HepG2 (cell line): ENCODE measurements around the gene SETD1B. TPM values are rescaled to one million over a fixed set of nuclear protein-coding genes. Genes with fewer than 3 reads are reported as not detected.

Experiments used
- AGO2 ChIP-seq: fragments of 200-400 bp; formaldehyde crosslinking; optimal IDR thresholded peaks from 2 replicates; pipeline ENCODE3; 2017; ENCODE audit warnings: mild to moderate bottlenecking, low read depth, low read length, moderate library complexity
- DNMT3B ChIP-seq: conservative IDR thresholded peaks from 2 replicates; pipeline ENCODE4 v1.6.1; 2016; ENCODE audit warnings: missing biosample characterization, control low read depth
- JUNB ChIP-seq: sonication (generic); formaldehyde crosslinking; IDR thresholded peaks from 2 replicates; pipeline ENCODE4 v1.8.0; 2022; ENCODE audit warnings: missing genetic modification reagents, mild to moderate bottlenecking, borderline replicate concordance
- MAFK ChIP-seq, 2 experiments: IDR thresholded peaks in 1 of 2; conservative IDR thresholded peaks in 1 of 2; 2 replicates each; pipeline ENCODE4 v1.6.1; 2011; ENCODE audit warnings: improper control_type of control experiment in 2 of 2, low read length in 2 of 2
- MEF2D ChIP-seq: sonication (generic); formaldehyde crosslinking; IDR thresholded peaks from 2 replicates; pipeline ENCODE4 v1.5.1; 2020; ENCODE audit warnings: mild to moderate bottlenecking, missing genetic modification reagents
- PHB2 ChIP-seq: fragments of 450-650 bp; IDR thresholded peaks from 2 replicates; pipeline ENCODE4 v1.6.1; 2018; ENCODE audit not compliant: partially characterized antibody
- U2AF1 ChIP-seq: fragments of 200-400 bp; formaldehyde crosslinking; optimal IDR thresholded peaks from 2 replicates; pipeline ENCODE3; 2017; ENCODE audit warnings: mild to moderate bottlenecking, low read depth, low read length
- ZNF121 ChIP-seq: sonication (generic); formaldehyde crosslinking; IDR thresholded peaks from 2 replicates; pipeline ENCODE4 v1.5.0; 2020; ENCODE audit warnings: mild to moderate bottlenecking, missing genetic modification reagents
- ZNF589 ChIP-seq: sonication (generic); formaldehyde crosslinking; conservative IDR thresholded peaks from 2 replicates; pipeline ENCODE4 v1.8.0; 2022; ENCODE audit warnings: mild to moderate bottlenecking, moderate library complexity, missing genetic modification reagents
- polyA plus RNA-seq, 8 experiments: library from polyadenylated mRNA; depleted of rRNA in 3 of 8; stranded (reverse) in 7 of 8; unstranded in 1 of 8; fragments of >200 nt; fragmentation: Illumina TruSeq in 4 of 8; extraction: Trizol in 4 of 8; gene quantifications; 2 replicates each; pipeline versions ENCODE4 v1.2.1 to v1.2.3, GENCODE V29; 2011 to 2016; ENCODE audit warnings: low read depth in 4 of 8, missing spikeins in 1 of 8, mixed read lengths in 1 of 8; ENCODE audit not compliant: insufficient read depth in 1 of 8
- total RNA-seq, 5 experiments: library from RNA; depleted of rRNA; stranded (reverse); fragments of >200 nt; fragmentation: Illumina TruSeq; extraction: Trizol; gene quantifications; 2 replicates each; pipeline ENCODE4 v1.2.3, GENCODE V29; 2016; ENCODE audit warnings: low read depth in 1 of 5
- TF ChIP-seq, protein P1 (sequence below): sonication (generic); formaldehyde crosslinking; IDR thresholded peaks from 2 replicates; pipeline ENCODE4 v1.5.1; 2020; ENCODE audit warnings: mild to moderate bottlenecking, missing genetic modification reagents, borderline replicate concordance
- TF ChIP-seq, protein P2 (sequence below): sonication (generic); formaldehyde crosslinking; IDR thresholded peaks from 2 replicates; pipeline ENCODE4; 2020; ENCODE audit warnings: missing genetic modification reagents, mild to moderate bottlenecking, borderline replicate concordance
- TF ChIP-seq, protein P3 (sequence below): sonication (generic); formaldehyde crosslinking; IDR thresholded peaks from 2 replicates; pipeline ENCODE4 v1.4.0; 2020; ENCODE audit warnings: mild to moderate bottlenecking, missing genetic modification reagents, borderline replicate concordance
- TF ChIP-seq, protein P4 (sequence below): sonication (generic); formaldehyde crosslinking; IDR thresholded peaks from 2 replicates; pipeline ENCODE4 v1.8.0; 2022; ENCODE audit warnings: missing genetic modification reagents, low read depth, mild to moderate bottlenecking, borderline replicate concordance

SETD1B gene
- total and polyA plus RNA-seq, 2 of the 13 experiments (the other 11 are each of a cell fraction or from before 2014, with no cell fraction given) = 1.1 to 1.4 TPM

DNA sequence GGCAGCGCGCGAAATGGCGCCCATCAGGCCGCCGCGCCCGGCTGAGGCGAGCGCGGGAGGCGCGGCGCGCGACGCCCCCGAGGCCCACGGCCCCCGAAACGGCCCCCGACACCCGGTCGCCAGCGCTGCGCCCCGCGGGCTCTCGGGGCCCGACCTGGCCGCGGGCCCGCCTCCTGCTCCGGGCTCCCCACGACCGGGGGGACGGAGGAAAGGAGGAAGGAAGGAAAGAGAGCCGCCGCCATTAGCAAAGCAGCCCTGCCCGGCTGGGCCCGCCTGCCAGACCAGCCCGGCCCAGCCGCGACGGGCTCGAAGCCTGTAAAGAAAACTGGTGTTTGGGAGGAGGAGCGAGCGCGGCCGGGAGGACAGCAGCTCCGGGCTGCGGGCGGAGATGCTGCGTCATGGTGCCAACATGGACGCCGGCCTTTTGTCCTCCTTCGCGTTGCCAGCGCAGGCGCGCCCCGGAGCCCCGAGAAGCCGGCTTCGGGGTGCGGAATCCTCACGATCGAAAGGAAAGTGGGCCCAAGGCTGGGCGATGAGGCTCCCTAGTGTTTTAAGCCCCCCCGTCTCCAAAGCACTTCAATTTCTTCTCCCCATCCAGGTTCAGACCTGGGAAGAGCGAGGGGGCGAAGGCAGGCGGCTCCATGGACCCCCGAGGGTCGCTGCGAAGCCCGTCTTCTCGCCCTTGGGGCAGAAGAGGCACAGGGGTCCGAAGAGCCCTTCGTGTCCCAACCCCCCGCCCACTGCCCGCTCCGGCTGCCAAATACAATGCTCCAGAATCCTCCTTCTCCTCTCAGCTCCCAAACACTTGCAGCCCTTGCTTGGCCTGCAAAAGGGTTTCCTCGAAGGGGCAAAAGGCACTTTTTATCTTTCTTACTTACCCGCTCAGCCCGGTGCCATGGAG lies 2.9 kb upstream of the SETD1B start (continued):
- TF ChIP-seq MEF2D (CRISPR knock-in tag) (peak; percentile 55; the same call in 1 of the 2 replicates), MAFK (conservative IDR thresholded peaks at IDR 0.05 in 1 of 2, IDR thresholded peaks at IDR 0.05 in 1 of 2; ENCODE audit: low read length in 2 of 2) (peak; percentile 21 to 22; a peak in 1 of 4 replicates), ZNF589 (no peak), DNMT3B (CRISPR knock-in tag) (no peak), PHB2 (no peak), ZNF121 (CRISPR knock-in tag) (no peak), JUNB (CRISPR knock-in tag) (no peak), U2AF1 (peak; percentile 35), AGO2 (peak; percentile 98)
- TF ChIP-seq, protein P1, sequence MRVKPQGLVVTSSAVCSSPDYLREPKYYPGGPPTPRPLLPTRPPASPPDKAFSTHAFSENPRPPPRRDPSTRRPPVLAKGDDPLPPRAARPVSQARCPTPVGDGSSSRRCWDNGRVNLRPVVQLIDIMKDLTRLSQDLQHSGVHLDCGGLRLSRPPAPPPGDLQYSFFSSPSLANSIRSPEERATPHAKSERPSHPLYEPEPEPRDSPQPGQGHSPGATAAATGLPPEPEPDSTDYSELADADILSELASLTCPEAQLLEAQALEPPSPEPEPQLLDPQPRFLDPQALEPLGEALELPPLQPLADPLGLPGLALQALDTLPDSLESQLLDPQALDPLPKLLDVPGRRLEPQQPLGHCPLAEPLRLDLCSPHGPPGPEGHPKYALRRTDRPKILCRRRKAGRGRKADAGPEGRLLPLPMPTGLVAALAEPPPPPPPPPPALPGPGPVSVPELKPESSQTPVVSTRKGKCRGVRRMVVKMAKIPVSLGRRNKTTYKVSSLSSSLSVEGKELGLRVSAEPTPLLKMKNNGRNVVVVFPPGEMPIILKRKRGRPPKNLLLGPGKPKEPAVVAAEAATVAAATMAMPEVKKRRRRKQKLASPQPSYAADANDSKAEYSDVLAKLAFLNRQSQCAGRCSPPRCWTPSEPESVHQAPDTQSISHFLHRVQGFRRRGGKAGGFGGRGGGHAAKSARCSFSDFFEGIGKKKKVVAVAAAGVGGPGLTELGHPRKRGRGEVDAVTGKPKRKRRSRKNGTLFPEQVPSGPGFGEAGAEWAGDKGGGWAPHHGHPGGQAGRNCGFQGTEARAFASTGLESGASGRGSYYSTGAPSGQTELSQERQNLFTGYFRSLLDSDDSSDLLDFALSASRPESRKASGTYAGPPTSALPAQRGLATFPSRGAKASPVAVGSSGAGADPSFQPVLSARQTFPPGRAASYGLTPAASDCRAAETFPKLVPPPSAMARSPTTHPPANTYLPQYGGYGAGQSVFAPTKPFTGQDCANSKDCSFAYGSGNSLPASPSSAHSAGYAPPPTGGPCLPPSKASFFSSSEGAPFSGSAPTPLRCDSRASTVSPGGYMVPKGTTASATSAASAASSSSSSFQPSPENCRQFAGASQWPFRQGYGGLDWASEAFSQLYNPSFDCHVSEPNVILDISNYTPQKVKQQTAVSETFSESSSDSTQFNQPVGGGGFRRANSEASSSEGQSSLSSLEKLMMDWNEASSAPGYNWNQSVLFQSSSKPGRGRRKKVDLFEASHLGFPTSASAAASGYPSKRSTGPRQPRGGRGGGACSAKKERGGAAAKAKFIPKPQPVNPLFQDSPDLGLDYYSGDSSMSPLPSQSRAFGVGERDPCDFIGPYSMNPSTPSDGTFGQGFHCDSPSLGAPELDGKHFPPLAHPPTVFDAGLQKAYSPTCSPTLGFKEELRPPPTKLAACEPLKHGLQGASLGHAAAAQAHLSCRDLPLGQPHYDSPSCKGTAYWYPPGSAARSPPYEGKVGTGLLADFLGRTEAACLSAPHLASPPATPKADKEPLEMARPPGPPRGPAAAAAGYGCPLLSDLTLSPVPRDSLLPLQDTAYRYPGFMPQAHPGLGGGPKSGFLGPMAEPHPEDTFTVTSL (CRISPR knock-in tag) = no peak
- TF ChIP-seq, protein P2, sequence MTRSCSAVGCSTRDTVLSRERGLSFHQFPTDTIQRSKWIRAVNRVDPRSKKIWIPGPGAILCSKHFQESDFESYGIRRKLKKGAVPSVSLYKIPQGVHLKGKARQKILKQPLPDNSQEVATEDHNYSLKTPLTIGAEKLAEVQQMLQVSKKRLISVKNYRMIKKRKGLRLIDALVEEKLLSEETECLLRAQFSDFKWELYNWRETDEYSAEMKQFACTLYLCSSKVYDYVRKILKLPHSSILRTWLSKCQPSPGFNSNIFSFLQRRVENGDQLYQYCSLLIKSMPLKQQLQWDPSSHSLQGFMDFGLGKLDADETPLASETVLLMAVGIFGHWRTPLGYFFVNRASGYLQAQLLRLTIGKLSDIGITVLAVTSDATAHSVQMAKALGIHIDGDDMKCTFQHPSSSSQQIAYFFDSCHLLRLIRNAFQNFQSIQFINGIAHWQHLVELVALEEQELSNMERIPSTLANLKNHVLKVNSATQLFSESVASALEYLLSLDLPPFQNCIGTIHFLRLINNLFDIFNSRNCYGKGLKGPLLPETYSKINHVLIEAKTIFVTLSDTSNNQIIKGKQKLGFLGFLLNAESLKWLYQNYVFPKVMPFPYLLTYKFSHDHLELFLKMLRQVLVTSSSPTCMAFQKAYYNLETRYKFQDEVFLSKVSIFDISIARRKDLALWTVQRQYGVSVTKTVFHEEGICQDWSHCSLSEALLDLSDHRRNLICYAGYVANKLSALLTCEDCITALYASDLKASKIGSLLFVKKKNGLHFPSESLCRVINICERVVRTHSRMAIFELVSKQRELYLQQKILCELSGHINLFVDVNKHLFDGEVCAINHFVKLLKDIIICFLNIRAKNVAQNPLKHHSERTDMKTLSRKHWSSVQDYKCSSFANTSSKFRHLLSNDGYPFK = no peak
- TF ChIP-seq, protein P3, sequence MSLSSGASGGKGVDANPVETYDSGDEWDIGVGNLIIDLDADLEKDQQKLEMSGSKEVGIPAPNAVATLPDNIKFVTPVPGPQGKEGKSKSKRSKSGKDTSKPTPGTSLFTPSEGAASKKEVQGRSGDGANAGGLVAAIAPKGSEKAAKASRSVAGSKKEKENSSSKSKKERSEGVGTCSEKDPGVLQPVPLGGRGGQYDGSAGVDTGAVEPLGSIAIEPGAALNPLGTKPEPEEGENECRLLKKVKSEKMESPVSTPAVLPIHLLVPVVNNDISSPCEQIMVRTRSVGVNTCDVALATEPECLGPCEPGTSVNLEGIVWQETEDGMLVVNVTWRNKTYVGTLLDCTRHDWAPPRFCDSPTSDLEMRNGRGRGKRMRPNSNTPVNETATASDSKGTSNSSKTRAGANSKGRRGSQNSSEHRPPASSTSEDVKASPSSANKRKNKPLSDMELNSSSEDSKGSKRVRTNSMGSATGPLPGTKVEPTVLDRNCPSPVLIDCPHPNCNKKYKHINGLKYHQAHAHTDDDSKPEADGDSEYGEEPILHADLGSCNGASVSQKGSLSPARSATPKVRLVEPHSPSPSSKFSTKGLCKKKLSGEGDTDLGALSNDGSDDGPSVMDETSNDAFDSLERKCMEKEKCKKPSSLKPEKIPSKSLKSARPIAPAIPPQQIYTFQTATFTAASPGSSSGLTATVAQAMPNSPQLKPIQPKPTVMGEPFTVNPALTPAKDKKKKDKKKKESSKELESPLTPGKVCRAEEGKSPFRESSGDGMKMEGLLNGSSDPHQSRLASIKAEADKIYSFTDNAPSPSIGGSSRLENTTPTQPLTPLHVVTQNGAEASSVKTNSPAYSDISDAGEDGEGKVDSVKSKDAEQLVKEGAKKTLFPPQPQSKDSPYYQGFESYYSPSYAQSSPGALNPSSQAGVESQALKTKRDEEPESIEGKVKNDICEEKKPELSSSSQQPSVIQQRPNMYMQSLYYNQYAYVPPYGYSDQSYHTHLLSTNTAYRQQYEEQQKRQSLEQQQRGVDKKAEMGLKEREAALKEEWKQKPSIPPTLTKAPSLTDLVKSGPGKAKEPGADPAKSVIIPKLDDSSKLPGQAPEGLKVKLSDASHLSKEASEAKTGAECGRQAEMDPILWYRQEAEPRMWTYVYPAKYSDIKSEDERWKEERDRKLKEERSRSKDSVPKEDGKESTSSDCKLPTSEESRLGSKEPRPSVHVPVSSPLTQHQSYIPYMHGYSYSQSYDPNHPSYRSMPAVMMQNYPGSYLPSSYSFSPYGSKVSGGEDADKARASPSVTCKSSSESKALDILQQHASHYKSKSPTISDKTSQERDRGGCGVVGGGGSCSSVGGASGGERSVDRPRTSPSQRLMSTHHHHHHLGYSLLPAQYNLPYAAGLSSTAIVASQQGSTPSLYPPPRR (CRISPR knock-in tag) = 0 out of 2 replicates have a peak, but pooled peaks have one; percentile 2
- TF ChIP-seq, protein P4, sequence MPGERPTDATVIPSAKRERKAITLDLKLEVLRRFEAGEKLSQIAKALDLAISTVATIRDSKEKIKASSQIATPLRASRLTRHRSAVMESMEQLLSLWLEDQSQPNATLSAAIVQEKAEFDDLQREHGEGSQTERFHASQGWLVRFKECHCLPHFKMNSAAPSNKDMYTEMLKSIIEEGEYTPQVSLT (CRISPR knock-in tag) = no peak
